Endothelial cell of umbilical vein (primary cell): ENCODE data around the gene SCAF8. TPM values are rescaled to one million over a fixed set of nuclear protein-coding genes. Genes with fewer than 3 reads are reported as not detected.

Source experiments
- BruUV-seq: library from RNA; stranded (reverse); fragments of 400-500 nt; replicated peaks from 2 replicates; lab custom pipeline; 2021; lab: Mats Ljungman, UMichigan
- CTCF ChIA-PET: fragments of 300-600, 350-600 bp; sonication (Branson Sonifier 250); formaldehyde crosslinking; loops from one replicate; lab custom pipeline; 2021; ENCODE audit warnings: antibody characterized with exemption, inconsistent platforms; lab: Charles Lee
- POLR2A ChIA-PET: fragments of 300-600, 350-600 bp; sonication (Branson Sonifier 250); formaldehyde crosslinking; loops from one replicate; lab custom pipeline; 2021; ENCODE audit warnings: antibody characterized with exemption, inconsistent platforms; lab: Charles Lee
- DNase-seq: peaks from one replicate; pipeline ENCODE4 v3.0.0-alpha.2; 2011; ENCODE audit warnings: low read depth, low spot score
- FAIRE-seq: peaks from 2 replicates; lab custom pipeline; 2011; peaks lifted over from hg19 to GRCh38; lab: Jason Lieb, UNC
- H2AFZ ChIP-seq: 2 replicates; pipeline ENCODE4 v1.6.0; 2012; ENCODE audit warnings: low read depth, low read length, control low read depth, inconsistent platforms
- H3K27ac ChIP-seq: 2 replicates; pipeline ENCODE4 v1.5.1; 2011; ENCODE audit warnings: low read depth, mild to moderate bottlenecking, control low read depth, low read length, moderate library complexity; ENCODE audit not compliant: insufficient read depth
- H3K27me3 ChIP-seq, 2 experiments: 2 replicates each; pipeline versions ENCODE4 v1.6.0 to v1.6.1; 2011; ENCODE audit warnings: low read length in 2 of 2, mixed read lengths in 1 of 2; ENCODE audit not compliant: control insufficient read depth in 2 of 2, insufficient read depth in 2 of 2
- H3K36me3 ChIP-seq, 2 experiments: 2 replicates in 1 of 2; 3 replicates in 1 of 2; pipeline ENCODE4 v1.5.1; 2011; ENCODE audit warnings: low read length in 2 of 2, mild to moderate bottlenecking in 1 of 2, moderate library complexity in 1 of 2; ENCODE audit not compliant: control insufficient read depth in 2 of 2, insufficient read depth in 2 of 2; ENCODE audit errors: extremely low read depth in 1 of 2
- H3K4me1 ChIP-seq: 3 replicates; pipeline ENCODE4 v1.5.1; 2011; ENCODE audit warnings: mild to moderate bottlenecking, low read length; ENCODE audit not compliant: control insufficient read depth, insufficient read depth; ENCODE audit errors: extremely low read depth
- H3K4me2 ChIP-seq: 2 replicates; pipeline ENCODE4 v1.6.1; 2011; ENCODE audit warnings: low read length, control low read depth, mixed read lengths; ENCODE audit not compliant: insufficient read depth
- H3K4me3 ChIP-seq, 3 experiments: fragments of 200-600 bp in 1 of 3; sonication (generic), shearing (Covaris generic) in 1 of 3; replicated peaks in 1 of 3; 2 replicates each; pipeline ENCODE4 v1.5.1; 2011 to 2016; ENCODE audit warnings: control low read depth in 3 of 3, low read length in 3 of 3, mild to moderate bottlenecking in 2 of 3, inconsistent platforms in 1 of 3, low read depth in 1 of 3, moderate library complexity in 1 of 3; ENCODE audit not compliant: insufficient read depth in 1 of 3
- H3K79me2 ChIP-seq: 2 replicates; pipeline ENCODE4 v1.6.0; 2012; ENCODE audit warnings: low read length, inconsistent platforms; ENCODE audit not compliant: control insufficient read depth, insufficient read depth
- H3K9ac ChIP-seq: replicated peaks from 2 replicates; pipeline ENCODE3; 2011; ENCODE audit warnings: low read length, control low read depth; ENCODE audit not compliant: insufficient read depth; ENCODE audit errors: extremely low read depth
- H3K9me1 ChIP-seq: replicated peaks from 3 replicates; pipeline ENCODE4 v1.6.0; 2011; ENCODE audit warnings: mild to moderate bottlenecking, low read length; ENCODE audit not compliant: control insufficient read depth, insufficient read depth; ENCODE audit errors: extremely low read depth
- H3K9me3 ChIP-seq: replicated peaks from 2 replicates; pipeline ENCODE4 v1.5.1; 2012; ENCODE audit warnings: low read length, inconsistent platforms; ENCODE audit not compliant: control insufficient read depth, insufficient read depth
- H4K20me1 ChIP-seq: replicated peaks from 2 replicates; pipeline ENCODE3; 2011; ENCODE audit warnings: mild to moderate bottlenecking, low read length; ENCODE audit not compliant: control insufficient read depth, insufficient read depth; ENCODE audit errors: extremely low read depth
- CTCF ChIP-seq, 2 donors: IDR thresholded peaks; 1 replicate in 1 of 2; 2 replicates in 1 of 2; pipeline ENCODE4 v1.5.1; 2011; ENCODE audit warnings: low read length in 2 of 2, mild to moderate bottlenecking in 2 of 2, moderate library complexity in 2 of 2, control low read depth in 1 of 2, inconsistent platforms in 1 of 2, low read depth in 1 of 2; ENCODE audit not compliant: insufficient read depth in 1 of 2; ENCODE audit errors: extremely low read depth in 1 of 2
- EZH2 ChIP-seq: IDR thresholded peaks from 2 replicates; pipeline ENCODE4 v1.6.1; 2012; ENCODE audit warnings: borderline replicate concordance, low read depth, mild to moderate bottlenecking, moderate library complexity, low read length, inconsistent platforms; ENCODE audit not compliant: severe bottlenecking
- FOS ChIP-seq: IDR thresholded peaks from 2 replicates; pipeline ENCODE4 v1.6.1; 2011; ENCODE audit warnings: mild to moderate bottlenecking, low read length, moderate library complexity, borderline replicate concordance; ENCODE audit not compliant: insufficient read depth
- GATA2 ChIP-seq: IDR thresholded peaks from 2 replicates; pipeline ENCODE4 v1.7.0; 2011; ENCODE audit warnings: low read depth, mild to moderate bottlenecking, moderate library complexity, mixed read lengths, low read length; ENCODE audit not compliant: insufficient read length, insufficient read depth
- JUN ChIP-seq: IDR thresholded peaks from 2 replicates; pipeline ENCODE4 v1.6.1; 2011; ENCODE audit warnings: borderline replicate concordance, low read depth; ENCODE audit not compliant: insufficient read length, insufficient read depth
- MAX ChIP-seq: IDR thresholded peaks from 2 replicates; pipeline ENCODE4 v1.6.1; 2011; ENCODE audit not compliant: insufficient read depth, insufficient read length
- MYC ChIP-seq: IDR thresholded peaks from one replicate; pipeline ENCODE4 v1.6.1; 2011; ENCODE audit warnings: mild to moderate bottlenecking, low read depth, low read length
- POLR2A ChIP-seq: IDR thresholded peaks from 2 replicates; pipeline ENCODE4 v1.6.1; 2012; ENCODE audit warnings: low read depth, mild to moderate bottlenecking, control low read depth, low read length
- POLR2AphosphoS5 ChIP-seq: IDR thresholded peaks from 2 replicates; pipeline ENCODE4 v1.6.1; 2012; ENCODE audit warnings: low read depth, mild to moderate bottlenecking, control low read depth, low read length, moderate library complexity; ENCODE audit not compliant: insufficient read depth
- dilution Hi-C: fragments of 300-500 bp; cut with MboI; formaldehyde crosslinking; loops from one replicate; pipeline ENCODE4 v1.15.0; 2019; ENCODE audit warnings: low sequenced_read_pairs; ENCODE audit not compliant: extremely low pct_ligation_motif_present
- intact Hi-C: fragments of 100-400 bp; cut with micrococcal nuclease; formaldehyde crosslinking; loops from one replicate; pipeline ENCODE4 v1.10.0; 2022
- polyA plus RNA-seq, 4 experiments: library from polyadenylated mRNA; depleted of rRNA in 3 of 4; stranded (reverse) in 3 of 4; unstranded in 1 of 4; fragments of >200 nt; gene quantifications; 2 replicates each; pipeline versions ENCODE4 v1.2.1 to v1.2.3, GENCODE V29; 2011 to 2012; ENCODE audit warnings: missing spikeins in 1 of 4
- total RNA-seq: library from RNA; stranded (reverse); gene quantifications from 2 replicates; pipeline ENCODE4 v1.2.3, GENCODE V29; 2021

The SCAF8 gene
- total and polyA plus RNA-seq, 2 donors (not counting 3 experiments of a cell fraction or from before 2014, with no cell fraction given) = 11.7 to 37.8 TPM

GRCh38 chr6:154703124-154703523, 30.1 kb upstream of the SCAF8 start:
- H3K36me3 ChIP-seq = no peaks in the 10 kb centered on the region
- no peak overlapping the region for H3K9ac ChIP-seq
- H2AFZ ChIP-seq = no peak overlapping the region
- DNase-seq (no peak), FAIRE-seq (no peak)
- dilution Hi-C loops = no loop called here
- H3K4me1 ChIP-seq = no peaks in the 10 kb centered on the region
- ChIA-PET CTCF (interaction anchor here (1.6 kb wide), 1 partner anchor 8 kb away, joined by 5 read pairs; no protein-coding TSS in a partner anchor), POLR2A (no interaction called here)
- no peaks in the 10 kb centered on the region for H3K9me1 ChIP-seq
- H3K79me2 ChIP-seq = no peaks in the 10 kb centered on the region
- no peak overlapping the region for H3K4me2 ChIP-seq
- H3K27me3 ChIP-seq = peaks cover 3 to 19% of the 10 kb centered on the region in 2 experiments
- intact Hi-C loops = no loop called here
- TF ChIP-seq MYC (no peak), JUN (no peak), POLR2A (no peak), CTCF (IDR thresholded peaks at IDR 0.05; ENCODE audit: extremely low read depth in 1 of 2, insufficient read depth in 1 of 2, low read depth in 1 of 2, low read length in 2 of 2) (no peak), EZH2 (no peak), POLR2AphosphoS5 (no peak), FOS (no peak), MAX (no peak), GATA2 (no peak)
- H4K20me1 ChIP-seq = no peaks in the 10 kb centered on the region
- no TSS peak for BruUV-seq
- no peak overlapping the region for H3K27ac ChIP-seq
- no peaks in the 10 kb centered on the region for H3K9me3 ChIP-seq
- H3K4me3 ChIP-seq = no peak overlapping the region
